HCT116 (cell line): ENCODE measurements around the gene RARB.

Source experiments
- CEBPB ChIP-seq: IDR thresholded peaks from 2 replicates; pipeline ENCODE4 v1.6.1; 2012; ENCODE audit warnings: low read depth
- CTCF ChIP-seq, 3 experiments: fragments of 200-600 bp in 1 of 3; sonication (generic) in 1 of 3; IDR thresholded peaks in 2 of 3; conservative IDR thresholded peaks in 1 of 3; 2 replicates each; pipeline ENCODE4 v1.5.1; 2012 to 2017; ENCODE audit warnings: low read depth in 2 of 3, low read length in 2 of 3, antibody characterized with exemption in 1 of 3, borderline replicate concordance in 1 of 3, control low read depth in 1 of 3, mild to moderate bottlenecking in 1 of 3, mixed read lengths in 1 of 3, mixed run types in 1 of 3, moderate library complexity in 1 of 3; ENCODE audit not compliant: insufficient read depth in 1 of 3
- EZH2 ChIP-seq: fragments of 200-600 bp; sonication (generic); IDR thresholded peaks from 2 replicates; pipeline ENCODE4 v1.6.1; 2017; ENCODE audit warnings: antibody characterized with exemption, mixed run types
- EZH2phosphoT487 ChIP-seq: fragments of 200-600 bp; IDR thresholded peaks from 2 replicates; pipeline ENCODE4 v1.6.1; 2018; ENCODE audit warnings: antibody characterized with exemption, borderline replicate concordance
- MAX ChIP-seq: IDR thresholded peaks from 2 replicates; pipeline ENCODE4 v1.6.1; 2012
- POLR2A ChIP-seq: IDR thresholded peaks from 2 replicates; pipeline ENCODE4 v1.7.0; 2011; ENCODE audit warnings: borderline replicate concordance; ENCODE audit not compliant: insufficient read depth, insufficient read length; ENCODE audit errors: extremely low read depth
- SP1 ChIP-seq: IDR thresholded peaks from 2 replicates; pipeline ENCODE4 v1.6.1; 2012; ENCODE audit warnings: low read depth
- TCF7L2 ChIP-seq: IDR thresholded peaks from 2 replicates; pipeline ENCODE4 v1.7.0; 2011; ENCODE audit warnings: borderline replicate concordance, inconsistent platforms; ENCODE audit not compliant: insufficient read depth, insufficient read length; ENCODE audit errors: extremely low read depth
- TF ChIP-seq, protein P1 (sequence below): IDR thresholded peaks from 2 replicates; pipeline ENCODE4 v1.6.1; 2012; ENCODE audit warnings: low read depth
- TF ChIP-seq, protein P2 (sequence below): IDR thresholded peaks from 2 replicates; pipeline ENCODE4 v1.6.1; 2012

DNA sequence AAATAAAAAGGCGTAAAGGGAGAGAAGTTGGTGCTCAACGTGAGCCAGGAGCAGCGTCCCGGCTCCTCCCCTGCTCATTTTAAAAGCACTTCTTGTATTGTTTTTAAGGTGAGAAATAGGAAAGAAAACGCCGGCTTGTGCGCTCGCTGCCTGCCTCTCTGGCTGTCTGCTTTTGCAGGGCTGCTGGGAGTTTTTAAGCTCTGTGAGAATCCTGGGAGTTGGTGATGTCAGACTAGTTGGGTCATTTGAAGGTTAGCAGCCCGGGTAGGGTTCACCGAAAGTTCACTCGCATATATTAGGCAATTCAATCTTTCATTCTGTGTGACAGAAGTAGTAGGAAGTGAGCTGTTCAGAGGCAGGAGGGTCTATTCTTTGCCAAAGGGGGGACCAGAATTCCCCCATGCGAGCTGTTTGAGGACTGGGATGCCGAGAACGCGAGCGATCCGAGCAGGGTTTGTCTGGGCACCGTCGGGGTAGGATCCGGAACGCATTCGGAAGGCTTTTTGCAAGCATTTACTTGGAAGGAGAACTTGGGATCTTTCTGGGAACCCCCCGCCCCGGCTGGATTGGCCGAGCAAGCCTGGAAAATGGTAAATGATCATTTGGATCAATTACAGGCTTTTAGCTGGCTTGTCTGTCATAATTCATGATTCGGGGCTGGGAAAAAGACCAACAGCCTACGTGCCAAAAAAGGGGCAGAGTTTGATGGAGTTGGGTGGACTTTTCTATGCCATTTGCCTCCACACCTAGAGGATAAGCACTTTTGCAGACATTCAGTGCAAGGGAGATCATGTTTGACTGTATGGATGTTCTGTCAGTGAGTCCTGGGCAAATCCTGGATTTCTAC, at the start of gene RARB:
- TF ChIP-seq TCF7L2 (no peak), POLR2A (no peak), EZH2 (no peak), CTCF (IDR thresholded peaks at IDR 0.05 in 2 of 3, conservative IDR thresholded peaks at IDR 0.05 in 1 of 3; ENCODE audit: borderline replicate concordance in 1 of 3, insufficient read depth in 1 of 3, low read depth in 2 of 3, low read length in 2 of 3) (no peak), SP1 (no peak), EZH2phosphoT487 (no peak), MAX (no peak), CEBPB (no peak)
- TF ChIP-seq, protein P1, sequence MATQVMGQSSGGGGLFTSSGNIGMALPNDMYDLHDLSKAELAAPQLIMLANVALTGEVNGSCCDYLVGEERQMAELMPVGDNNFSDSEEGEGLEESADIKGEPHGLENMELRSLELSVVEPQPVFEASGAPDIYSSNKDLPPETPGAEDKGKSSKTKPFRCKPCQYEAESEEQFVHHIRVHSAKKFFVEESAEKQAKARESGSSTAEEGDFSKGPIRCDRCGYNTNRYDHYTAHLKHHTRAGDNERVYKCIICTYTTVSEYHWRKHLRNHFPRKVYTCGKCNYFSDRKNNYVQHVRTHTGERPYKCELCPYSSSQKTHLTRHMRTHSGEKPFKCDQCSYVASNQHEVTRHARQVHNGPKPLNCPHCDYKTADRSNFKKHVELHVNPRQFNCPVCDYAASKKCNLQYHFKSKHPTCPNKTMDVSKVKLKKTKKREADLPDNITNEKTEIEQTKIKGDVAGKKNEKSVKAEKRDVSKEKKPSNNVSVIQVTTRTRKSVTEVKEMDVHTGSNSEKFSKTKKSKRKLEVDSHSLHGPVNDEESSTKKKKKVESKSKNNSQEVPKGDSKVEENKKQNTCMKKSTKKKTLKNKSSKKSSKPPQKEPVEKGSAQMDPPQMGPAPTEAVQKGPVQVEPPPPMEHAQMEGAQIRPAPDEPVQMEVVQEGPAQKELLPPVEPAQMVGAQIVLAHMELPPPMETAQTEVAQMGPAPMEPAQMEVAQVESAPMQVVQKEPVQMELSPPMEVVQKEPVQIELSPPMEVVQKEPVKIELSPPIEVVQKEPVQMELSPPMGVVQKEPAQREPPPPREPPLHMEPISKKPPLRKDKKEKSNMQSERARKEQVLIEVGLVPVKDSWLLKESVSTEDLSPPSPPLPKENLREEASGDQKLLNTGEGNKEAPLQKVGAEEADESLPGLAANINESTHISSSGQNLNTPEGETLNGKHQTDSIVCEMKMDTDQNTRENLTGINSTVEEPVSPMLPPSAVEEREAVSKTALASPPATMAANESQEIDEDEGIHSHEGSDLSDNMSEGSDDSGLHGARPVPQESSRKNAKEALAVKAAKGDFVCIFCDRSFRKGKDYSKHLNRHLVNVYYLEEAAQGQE = no peak
- TF ChIP-seq, protein P2, sequence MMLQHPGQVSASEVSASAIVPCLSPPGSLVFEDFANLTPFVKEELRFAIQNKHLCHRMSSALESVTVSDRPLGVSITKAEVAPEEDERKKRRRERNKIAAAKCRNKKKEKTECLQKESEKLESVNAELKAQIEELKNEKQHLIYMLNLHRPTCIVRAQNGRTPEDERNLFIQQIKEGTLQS = no peak
